Suppressor macrophage treated with lipopolysaccharide for 4 hours (primary cell): Measurements from ENCODE around the gene SP3.

Experiments
- DNase-seq: peaks from one replicate; pipeline ENCODE4 v3.0.0-alpha.2; 2020

Gene SP3

DNA sequence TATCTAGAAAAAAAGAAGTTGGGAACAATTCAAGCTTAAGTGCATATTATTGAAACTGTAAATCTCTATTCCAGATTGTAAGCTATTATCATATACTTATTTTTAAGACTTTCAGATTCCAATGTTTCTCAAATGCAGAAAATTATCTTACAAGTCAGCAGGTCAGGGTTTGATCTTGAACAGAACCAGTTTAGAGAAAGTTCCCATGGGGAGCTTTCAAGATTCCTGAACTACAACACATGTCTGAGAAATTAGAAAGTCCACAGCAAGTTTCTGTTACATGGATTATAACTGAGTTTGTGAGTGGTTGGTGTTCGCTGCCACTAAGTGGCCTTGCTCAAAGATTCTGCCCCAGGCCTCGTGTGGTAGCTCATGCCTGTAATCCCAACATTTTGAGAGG, 31.6 kb upstream of the SP3 start:
- no peak for DNase-seq

- DNase-seq: no peak
Observed at GRCh38 chr2:173993459-173993858, 28.3 kb upstream of the SP3 start.

GRCh38 chr2:173991856-173992588, 26.8 kb upstream of the SP3 start:
- no peak for DNase-seq

DNA sequence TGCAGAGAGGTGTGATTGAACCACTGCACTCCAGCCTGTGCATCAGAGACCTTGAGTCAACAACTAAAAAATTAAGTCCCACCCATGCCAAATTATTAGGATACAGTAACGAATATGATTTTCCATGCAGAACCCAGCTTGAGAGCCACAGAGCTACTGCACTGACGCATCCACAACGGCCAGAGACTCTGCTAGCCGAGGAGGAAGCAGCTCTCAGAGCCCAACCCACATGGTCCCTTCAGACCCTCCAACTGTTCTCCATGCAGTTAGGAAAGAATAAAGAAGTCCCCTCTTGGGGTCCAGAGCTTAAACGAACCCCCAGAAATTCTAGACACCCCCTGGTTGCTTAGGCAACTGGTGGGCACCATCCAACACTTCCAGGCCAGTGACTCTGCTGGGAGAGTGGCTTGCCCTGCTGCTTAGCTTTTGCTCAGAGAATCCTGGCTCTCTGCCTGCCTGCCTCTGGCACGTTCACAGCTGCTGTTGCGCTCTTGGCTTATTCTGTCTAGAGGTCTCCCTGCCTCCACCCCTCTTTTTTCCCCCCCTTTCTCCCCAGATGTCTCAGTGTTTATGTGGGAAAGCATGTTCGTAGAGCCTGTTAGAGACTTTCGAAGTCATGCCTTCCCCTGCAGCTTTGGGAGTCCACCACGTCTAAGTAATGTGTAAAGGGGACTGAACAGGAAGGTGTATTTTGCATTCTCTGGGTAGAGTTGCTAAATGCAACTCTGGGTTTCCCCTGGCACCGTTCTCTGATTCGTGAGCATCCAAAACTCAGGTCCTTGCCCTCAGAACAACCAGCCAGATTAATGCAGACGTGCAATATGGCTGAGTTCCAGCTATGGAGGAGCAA, 26.0 kb upstream of the SP3 start:
- DNase-seq: no peak

GRCh38 chr2:173990245-173990644, 25.1 kb upstream of the SP3 start:
- no peak for DNase-seq

DNA sequence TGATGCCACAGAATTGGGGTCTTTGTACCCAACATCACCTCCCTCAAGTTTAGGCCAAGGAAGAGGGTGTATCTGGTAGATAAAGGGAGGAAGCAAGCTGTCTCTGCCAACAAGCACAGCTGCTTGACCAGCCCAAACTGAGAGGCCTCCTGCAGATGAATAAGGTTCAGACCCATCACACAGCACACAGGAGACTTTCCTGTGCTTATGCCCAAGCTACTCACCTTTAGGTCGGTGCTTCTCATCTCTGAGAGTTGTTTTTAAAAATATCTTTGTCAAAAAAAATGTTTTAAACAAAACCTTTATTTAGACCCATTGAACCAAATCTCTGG, 24.7 kb upstream of the SP3 start:
- no peak for DNase-seq

DNA sequence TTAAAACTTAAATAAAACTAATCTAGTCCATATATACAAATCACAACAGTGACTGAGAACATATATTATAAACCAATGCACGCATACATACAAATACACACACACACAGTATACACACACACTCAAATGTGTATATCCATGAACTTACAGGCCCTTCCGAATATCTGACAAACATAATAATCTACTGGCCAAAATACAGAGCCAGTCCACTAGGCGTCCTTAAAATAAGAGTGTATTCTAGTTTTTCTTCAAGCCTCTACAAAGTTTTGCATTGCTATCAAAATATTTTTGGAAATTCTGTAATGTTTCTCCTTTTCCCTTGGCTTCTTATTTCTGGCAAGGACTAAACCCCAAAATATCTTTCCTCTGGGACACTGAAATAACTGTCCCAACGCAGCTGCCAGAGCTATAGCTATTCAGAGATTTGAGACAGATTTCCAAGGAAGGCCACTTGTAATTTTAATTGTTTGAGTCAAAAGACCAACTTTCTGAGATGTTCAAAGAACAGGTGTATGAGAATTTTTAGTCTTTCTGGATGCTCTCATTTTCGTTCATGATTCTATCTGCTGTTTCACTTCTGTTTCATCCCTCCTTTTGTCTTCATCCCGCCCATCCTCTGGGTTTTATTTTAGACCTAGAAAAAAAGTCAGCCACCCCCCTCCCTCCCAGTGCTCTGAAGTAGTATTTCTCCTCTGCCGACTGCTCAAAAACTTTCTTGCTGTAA, 24.1 kb upstream of the SP3 start:
- no peak for DNase-seq

GRCh38 chr2:173986805-173987204, 21.6 kb upstream of the SP3 start:
- DNase-seq: peak; percentile 50

GRCh38 chr2:173985605-173985992, 20.4 kb upstream of the SP3 start:
- DNase-seq: no peak

DNA sequence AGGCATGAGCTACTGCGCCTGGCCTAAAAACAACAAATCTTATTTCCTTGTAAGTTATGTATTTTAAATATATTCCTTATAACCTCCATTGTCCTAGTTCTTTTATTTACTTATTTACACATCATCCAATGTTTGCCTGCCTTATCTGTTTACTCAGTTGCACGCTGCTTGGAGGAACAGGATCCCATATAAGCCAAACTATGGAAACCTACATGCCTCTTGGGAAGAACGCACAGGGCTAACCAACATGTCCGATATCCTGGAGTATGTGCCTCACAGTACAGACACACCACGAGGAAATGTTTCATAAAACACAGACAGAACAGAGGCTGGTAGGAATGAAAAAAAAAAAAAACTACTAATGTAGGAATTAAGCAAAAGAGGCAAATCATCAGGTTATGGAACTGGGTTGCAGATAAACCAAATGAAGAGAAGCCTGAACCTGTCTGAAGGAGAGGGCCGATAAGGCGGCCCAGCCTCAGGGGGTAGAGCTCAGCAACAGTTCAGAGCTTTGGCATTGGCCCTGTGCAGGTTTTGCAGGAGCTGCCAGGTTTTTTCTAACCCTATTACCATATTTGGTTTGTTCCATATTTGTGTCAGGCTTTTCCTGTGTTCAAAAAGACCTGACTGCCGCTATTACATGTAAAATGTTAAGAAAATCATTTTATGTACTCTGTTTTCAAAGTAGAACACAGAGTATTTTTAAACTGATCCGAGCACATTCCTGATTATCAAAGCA, 19.9 kb upstream of the SP3 start:
- no peak for DNase-seq

DNA sequence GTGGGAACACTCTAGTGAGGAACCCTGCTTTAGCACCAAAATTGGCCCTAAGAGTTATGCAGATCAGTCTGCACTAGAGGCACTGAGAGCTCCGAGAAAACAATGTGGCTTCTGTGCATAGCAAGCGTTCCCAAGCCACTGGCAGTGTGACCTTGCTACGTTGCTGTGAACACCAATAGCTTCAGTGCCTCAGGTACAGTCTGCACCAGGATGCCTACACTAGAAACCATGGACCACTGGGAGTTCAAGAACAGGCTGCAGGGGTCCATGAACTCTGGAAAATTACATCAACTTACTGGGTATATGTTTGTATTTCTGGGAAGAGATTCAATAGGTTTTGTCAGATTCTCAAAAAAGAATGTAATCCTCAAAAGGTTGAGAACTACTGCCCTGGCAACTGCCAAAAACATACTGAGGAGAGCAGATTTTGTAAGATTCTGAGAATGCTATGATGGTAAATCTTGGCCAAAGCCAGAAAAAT, 18.3 kb upstream of the SP3 start:
- DNase-seq: no peak

- DNase-seq: no peak
Observed at GRCh38 chr2:173982918-173983317, 17.7 kb upstream of the SP3 start.

- no peak for DNase-seq
Observed at GRCh38 chr2:173982182-173982714, 17.1 kb upstream of the SP3 start.

DNA sequence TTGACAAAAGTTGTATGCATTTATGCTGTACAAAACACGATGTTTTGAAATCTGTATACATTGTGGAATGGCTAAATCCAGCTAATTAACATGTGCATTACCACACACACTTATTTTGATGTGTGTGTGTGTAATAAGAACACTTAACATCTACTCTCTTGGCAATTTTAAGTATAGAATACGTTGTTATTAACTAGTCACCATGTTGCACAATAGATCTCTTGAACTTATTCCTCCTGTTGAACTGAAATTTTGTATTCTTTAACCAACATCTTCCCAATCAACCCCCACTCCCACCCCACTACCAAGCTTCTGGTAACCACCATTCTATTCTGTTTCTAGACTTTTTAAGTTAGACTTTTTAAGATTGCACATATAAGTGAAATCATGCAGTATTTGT, 16.3 kb upstream of the SP3 start:
- DNase-seq: no peak

GRCh38 chr2:173979751-173980351, 14.7 kb upstream of the SP3 start:
- DNase-seq: no peak

DNA sequence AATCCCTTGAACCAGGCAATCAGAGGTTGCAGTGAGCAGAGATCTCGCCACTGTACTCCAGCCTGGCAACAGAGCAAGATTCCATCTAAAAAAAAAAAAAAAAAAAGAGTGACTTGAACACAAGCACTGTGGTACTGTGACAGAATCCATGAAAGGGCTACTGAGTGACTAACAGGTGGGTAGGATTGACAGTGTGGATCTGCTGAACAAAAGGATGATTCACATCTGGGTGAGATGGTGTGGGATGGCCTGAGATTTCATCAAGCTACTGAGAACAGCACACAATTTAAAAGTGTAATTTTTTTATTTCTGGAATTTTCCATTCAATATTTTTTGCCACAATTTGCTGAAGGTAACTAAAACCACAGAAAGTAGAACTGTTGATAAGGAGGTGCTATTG, 13.3 kb upstream of the SP3 start:
- peak; percentile 69 for DNase-seq

- DNase-seq: no peak
Observed at GRCh38 chr2:173972636-173973035, 7.5 kb upstream of the SP3 start.

DNA sequence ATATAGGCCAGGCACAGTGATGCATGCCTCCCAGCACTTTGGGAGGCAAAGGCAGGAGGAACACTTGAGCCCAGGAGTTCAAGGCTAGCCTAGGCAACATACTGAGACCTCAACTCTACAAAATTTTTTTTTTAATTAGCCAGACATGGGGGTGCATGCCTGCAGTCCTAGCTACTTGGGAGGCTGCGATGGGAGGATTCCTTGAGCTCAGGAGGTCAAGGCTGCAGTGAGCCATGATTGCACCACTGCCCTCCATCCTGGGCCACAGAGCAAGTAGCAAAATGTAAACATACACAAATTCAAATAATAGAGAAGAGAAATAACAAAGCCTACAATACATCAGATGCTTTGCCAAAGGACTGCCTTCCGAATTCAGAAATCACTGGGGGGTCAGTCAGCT, 7.0 kb upstream of the SP3 start:
- DNase-seq: no peak

- no peak for DNase-seq
Observed at GRCh38 chr2:173970516-173970924, 5.3 kb upstream of the SP3 start.

- no peak for DNase-seq
Observed at GRCh38 chr2:173969886-173970285, 4.7 kb upstream of the SP3 start.

DNA sequence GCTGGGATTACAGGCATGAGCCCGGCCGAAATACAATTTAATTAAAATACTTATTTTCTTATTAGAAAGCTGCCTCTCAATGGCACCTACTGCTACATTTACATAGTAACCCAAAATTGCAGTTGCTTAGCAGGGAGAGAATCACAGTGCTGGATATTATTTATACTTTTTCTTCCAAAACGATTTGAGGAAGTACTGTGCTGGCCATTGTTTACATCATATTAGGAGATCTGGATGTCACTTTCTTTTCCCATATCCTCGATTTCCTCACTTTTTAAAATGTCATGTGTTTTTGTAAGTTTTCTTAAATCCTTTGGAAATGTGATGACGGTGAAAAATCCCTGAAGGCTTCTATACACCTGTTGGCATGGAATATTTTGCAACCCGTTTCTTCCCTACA, 3.4 kb upstream of the SP3 start:
- peak; percentile 58 for DNase-seq
